ENCODE data around the gene ZNF473. TPM values are rescaled to one million over a fixed set of nuclear protein-coding genes. Genes with fewer than 3 reads are reported as not detected.
A peak's percentile ranks its signal among the peaks of the same experiment; 100 is the strongest.

ZNF473 gene
- total and polyA plus RNA-seq, 2 of the 13 experiments (the other 11 are each of a cell fraction or from before 2014, with no cell fraction given) = 5.8 to 11.9 TPM

- TF ChIP-seq PHF5A (CRISPR knock-in tag; IDR thresholded peaks at IDR 0.05; ENCODE audit: low read depth, unreplicated experiment) (peak; percentile 100), SPEN (CRISPR knock-in tag; IDR thresholded peaks at IDR 0.05; ENCODE audit: low read depth) (peak; percentile 99), RFXAP (CRISPR knock-in tag; IDR thresholded peaks at IDR 0.05; ENCODE audit: borderline replicate concordance) (peak; percentile 98), ZNF788 (CRISPR knock-in tag; IDR thresholded peaks at IDR 0.05; ENCODE audit: borderline replicate concordance) (peak; percentile 100), JDP2 (CRISPR knock-in tag; IDR thresholded peaks at IDR 0.05; ENCODE audit: borderline replicate concordance) (peak; percentile 99), TBX2 (CRISPR knock-in tag; IDR thresholded peaks at IDR 0.05; ENCODE audit: borderline replicate concordance) (peak; percentile 100), SMARCE1 (IDR thresholded peaks at IDR 0.05; ENCODE audit: borderline replicate concordance) (no peak), PRMT3 (CRISPR knock-in tag; IDR thresholded peaks at IDR 0.05; ENCODE audit: borderline replicate concordance, low read depth) (peak; percentile 100), NFYC (CRISPR knock-in tag; IDR thresholded peaks at IDR 0.05) (peak; percentile 74), TEAD3 (CRISPR knock-in tag; optimal IDR thresholded peaks at IDR 0.05; ENCODE audit: borderline replicate concordance) (peak; percentile 95), PHF8 (CRISPR knock-in tag; IDR thresholded peaks at IDR 0.05) (peak; percentile 76), ZFP41 (CRISPR knock-in tag; IDR thresholded peaks at IDR 0.05; ENCODE audit: borderline replicate concordance) (peak; percentile 100), JUND (CRISPR knock-in tag; IDR thresholded peaks at IDR 0.05) (peak; percentile 95), SP140L (CRISPR knock-in tag; IDR thresholded peaks at IDR 0.05; ENCODE audit: borderline replicate concordance) (peak; percentile 100), HOXA9 (CRISPR knock-in tag; IDR thresholded peaks at IDR 0.05; ENCODE audit: borderline replicate concordance) (peak; percentile 100), MIER3 (CRISPR knock-in tag; IDR thresholded peaks at IDR 0.05; ENCODE audit: borderline replicate concordance) (peak; percentile 100), SOX13 (IDR thresholded peaks at IDR 0.05) (no peak), SOX13 (CRISPR knock-in tag; conservative IDR thresholded peaks at IDR 0.05 in 1 of 2, IDR thresholded peaks at IDR 0.05 in 1 of 2) (peak in 1 of 2 experiments; percentile 93; a peak in 2 of 4 replicates), AGO2 (optimal IDR thresholded peaks at IDR 0.05; ENCODE audit: low read depth, low read length) (no peak), MYNN (CRISPR knock-in tag; IDR thresholded peaks at IDR 0.05; ENCODE audit: low read depth) (peak; percentile 99), RFX1 (IDR thresholded peaks at IDR 0.05) (no peak), ZSCAN9 (CRISPR knock-in tag; IDR thresholded peaks at IDR 0.05; ENCODE audit: borderline replicate concordance) (peak; percentile 100), ZNF766 (CRISPR knock-in tag; IDR thresholded peaks at IDR 0.05; ENCODE audit: borderline replicate concordance) (peak; percentile 100)
- TF ChIP-seq, protein P1, sequence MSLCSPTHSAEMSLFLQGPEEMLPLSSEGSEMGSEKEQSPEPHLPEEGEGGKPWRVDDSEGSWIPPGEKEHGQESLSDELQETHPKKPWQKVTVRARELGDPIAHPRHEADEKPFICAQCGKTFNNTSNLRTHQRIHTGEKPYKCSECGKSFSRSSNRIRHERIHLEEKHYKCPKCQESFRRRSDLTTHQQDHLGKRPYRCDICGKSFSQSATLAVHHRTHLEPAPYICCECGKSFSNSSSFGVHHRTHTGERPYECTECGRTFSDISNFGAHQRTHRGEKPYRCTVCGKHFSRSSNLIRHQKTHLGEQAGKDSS (CRISPR knock-in tag; IDR thresholded peaks at IDR 0.05; ENCODE audit: borderline replicate concordance, low read depth) = peak; percentile 100
- TF ChIP-seq, protein P2, sequence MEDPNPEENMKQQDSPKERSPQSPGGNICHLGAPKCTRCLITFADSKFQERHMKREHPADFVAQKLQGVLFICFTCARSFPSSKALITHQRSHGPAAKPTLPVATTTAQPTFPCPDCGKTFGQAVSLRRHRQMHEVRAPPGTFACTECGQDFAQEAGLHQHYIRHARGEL (CRISPR knock-in tag; IDR thresholded peaks at IDR 0.05) = peak; percentile 94; the same call in 1 of the 2 replicates
- TF ChIP-seq, protein P3, sequence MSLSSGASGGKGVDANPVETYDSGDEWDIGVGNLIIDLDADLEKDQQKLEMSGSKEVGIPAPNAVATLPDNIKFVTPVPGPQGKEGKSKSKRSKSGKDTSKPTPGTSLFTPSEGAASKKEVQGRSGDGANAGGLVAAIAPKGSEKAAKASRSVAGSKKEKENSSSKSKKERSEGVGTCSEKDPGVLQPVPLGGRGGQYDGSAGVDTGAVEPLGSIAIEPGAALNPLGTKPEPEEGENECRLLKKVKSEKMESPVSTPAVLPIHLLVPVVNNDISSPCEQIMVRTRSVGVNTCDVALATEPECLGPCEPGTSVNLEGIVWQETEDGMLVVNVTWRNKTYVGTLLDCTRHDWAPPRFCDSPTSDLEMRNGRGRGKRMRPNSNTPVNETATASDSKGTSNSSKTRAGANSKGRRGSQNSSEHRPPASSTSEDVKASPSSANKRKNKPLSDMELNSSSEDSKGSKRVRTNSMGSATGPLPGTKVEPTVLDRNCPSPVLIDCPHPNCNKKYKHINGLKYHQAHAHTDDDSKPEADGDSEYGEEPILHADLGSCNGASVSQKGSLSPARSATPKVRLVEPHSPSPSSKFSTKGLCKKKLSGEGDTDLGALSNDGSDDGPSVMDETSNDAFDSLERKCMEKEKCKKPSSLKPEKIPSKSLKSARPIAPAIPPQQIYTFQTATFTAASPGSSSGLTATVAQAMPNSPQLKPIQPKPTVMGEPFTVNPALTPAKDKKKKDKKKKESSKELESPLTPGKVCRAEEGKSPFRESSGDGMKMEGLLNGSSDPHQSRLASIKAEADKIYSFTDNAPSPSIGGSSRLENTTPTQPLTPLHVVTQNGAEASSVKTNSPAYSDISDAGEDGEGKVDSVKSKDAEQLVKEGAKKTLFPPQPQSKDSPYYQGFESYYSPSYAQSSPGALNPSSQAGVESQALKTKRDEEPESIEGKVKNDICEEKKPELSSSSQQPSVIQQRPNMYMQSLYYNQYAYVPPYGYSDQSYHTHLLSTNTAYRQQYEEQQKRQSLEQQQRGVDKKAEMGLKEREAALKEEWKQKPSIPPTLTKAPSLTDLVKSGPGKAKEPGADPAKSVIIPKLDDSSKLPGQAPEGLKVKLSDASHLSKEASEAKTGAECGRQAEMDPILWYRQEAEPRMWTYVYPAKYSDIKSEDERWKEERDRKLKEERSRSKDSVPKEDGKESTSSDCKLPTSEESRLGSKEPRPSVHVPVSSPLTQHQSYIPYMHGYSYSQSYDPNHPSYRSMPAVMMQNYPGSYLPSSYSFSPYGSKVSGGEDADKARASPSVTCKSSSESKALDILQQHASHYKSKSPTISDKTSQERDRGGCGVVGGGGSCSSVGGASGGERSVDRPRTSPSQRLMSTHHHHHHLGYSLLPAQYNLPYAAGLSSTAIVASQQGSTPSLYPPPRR (CRISPR knock-in tag; IDR thresholded peaks at IDR 0.05; ENCODE audit: borderline replicate concordance) = peak; percentile 93
Measured at GRCh38 chr19:49987159-49987698, 38.6 kb upstream of the ZNF473 start (continued).
